Psoas muscle (tissue), 8 donors: ENCODE results near the gene LPGAT1. TPM values are rescaled to one million over a fixed set of nuclear protein-coding genes. Genes with fewer than 3 reads are reported as not detected.

Experiments used
- ATAC-seq, 4 donors: fragments of 200-7000 bp; cut with Tn5 transposase; one replicate each; pipeline ENCODE4 v1.9.1; 2020; ENCODE audit warnings: moderate library complexity in 3 of 4, mild to moderate bottlenecking in 2 of 4
- DNase-seq, 2 donors: peaks; one replicate each; pipeline ENCODE4 v3.0.0-alpha.2; 2020
- H3K27ac ChIP-seq: fragments of 200-600 bp; one replicate; pipeline ENCODE4 v1.8.0; 2022
- H3K27me3 ChIP-seq, 3 donors: fragments of 200-600 bp in 1 of 3; one replicate each; pipeline versions ENCODE4 v1.6.1 to v1.8.0; 2013 to 2022; ENCODE audit warnings: low read length in 2 of 3, mild to moderate bottlenecking in 2 of 3, moderate library complexity in 1 of 3; ENCODE audit not compliant: insufficient read depth in 3 of 3
- H3K36me3 ChIP-seq, 2 donors: fragments of 200-600 bp in 1 of 2; one replicate each; pipeline versions ENCODE4 v1.6.1 to v1.8.0; 2013 to 2022; ENCODE audit warnings: low read depth in 1 of 2, mild to moderate bottlenecking in 1 of 2, moderate library complexity in 1 of 2; ENCODE audit not compliant: insufficient read depth in 1 of 2
- H3K4me1 ChIP-seq: fragments of 200-600 bp; one replicate; pipeline ENCODE4 v1.8.0; 2022
- H3K4me3 ChIP-seq: fragments of 200-600 bp; one replicate; pipeline ENCODE4 v1.8.0; 2022; ENCODE audit warnings: mild to moderate bottlenecking
- H3K9me3 ChIP-seq: fragments of 200-600 bp; one replicate; pipeline ENCODE4 v1.8.0; 2022
- CTCF ChIP-seq: fragments of 200-600 bp; IDR thresholded peaks from one replicate; pipeline ENCODE4 v1.8.0; 2022; ENCODE audit warnings: antibody characterized with exemption
- WGBS, 3 donors: extraction: QIAGEN DNeasy Blood & Tissue Kit; methylation state at CpG; one replicate each; pipeline versions ENCODE4 v1.1.6 to v1.1.7; 2013; 5-methylcytosine and 5-hydroxymethylcytosine counted together
- intact Hi-C, 2 donors: fragments of 100-400 bp; cut with DNase I; formaldehyde crosslinking; loops; one replicate each; pipeline versions ENCODE4 v1.11.0 to v1.14.2; 2022
- polyA plus RNA-seq, 3 donors: library from polyadenylated mRNA; stranded (reverse); fragments of 200-250 nt; gene quantifications; one replicate each; pipeline ENCODE4 v1.2.3, GENCODE V29; 2013
- total RNA-seq, 4 donors: library from RNA; stranded (reverse); fragmentation: NEBNext Ultra II Directional in 2 of 4; extraction: Animal tissue kit (Norgen Biotek cat#: 25700) in 2 of 4; gene quantifications; one replicate each; pipeline versions ENCODE4 v1.2.1 to v1.2.4, GENCODE V29; 2021 to 2023
- donor health status: healthy with polysubstance abuse.
- donor health status: DM: no; HTN: no; CAD: no; lungs with moderate emphysema.
- donor health status: Bipolar disorder and iron deficiency.
- donor health status: healthy.
- donor health status: DM: yes; HTN: yes; CAD: no.
- donor health status: DM: no; HTN: no; CAD: no.
- donor health status: DM: no; HTN: no; CAD: no.
- donor health status: DM: yes; HTN: yes; CAD: no.

LPGAT1 gene
- total and polyA plus RNA-seq, 7 donors: 6.2 to 26.2 (median 19.3) TPM

- 44 to 55% (median 45%) methylated on average over 11 of the region's 11 CpGs for WGBS, 3 donors
- no peak for ATAC-seq
- no peaks in the 10 kb centered on the region for H3K4me1 ChIP-seq
- no peak overlapping the region for H3K4me3 ChIP-seq
- no peak for TF ChIP-seq CTCF
- no peaks in the 10 kb centered on the region for H3K9me3 ChIP-seq
- no peak for DNase-seq
- intact Hi-C loops: no loop called here
- H3K27me3 ChIP-seq: no peaks in the 10 kb centered on the region
- H3K27ac ChIP-seq: no peak overlapping the region
- H3K36me3 ChIP-seq: no peaks in the 10 kb centered on the region
These were observed 126.6 kb downstream of the LPGAT1 start for GRCh38 chr1:211703812-211704537.

GRCh38 chr1:211701733-211702132, 128.8 kb downstream of the LPGAT1 start:
- Histone ChIP-seq H3K27me3 (no peaks in the 10 kb centered on the region), H3K4me3 (no peak overlapping the region), H3K9me3 (no peaks in the 10 kb centered on the region), H3K27ac (no peak overlapping the region), H3K4me1 (no peaks in the 10 kb centered on the region), H3K36me3 (no peaks in the 10 kb centered on the region)
- ATAC-seq: no peak
- no peak for TF ChIP-seq CTCF
- no peak for DNase-seq
- intact Hi-C loops: no loop called here
- WGBS, 3 donors: 96 to 97% (median 96%) methylated on average over 6 of the region's 6 CpGs

- intact Hi-C loops: loop anchor here in 1 of 2 donors (5.0 kb wide), 1 partner anchor 133 kb away; the partner anchor contains the start of gene LPGAT1
- Histone ChIP-seq H3K27me3 (no peaks in the 10 kb centered on the region), H3K4me3 (no peak overlapping the region), H3K4me1 (no peaks in the 10 kb centered on the region), H3K9me3 (no peaks in the 10 kb centered on the region), H3K27ac (no peak overlapping the region), H3K36me3 (no peaks in the 10 kb centered on the region)
- DNase-seq (no peak), ATAC-seq (no peak)
- no peak for TF ChIP-seq CTCF
- 78 to 83% (median 82%) methylated on average over 16 of the region's 16 CpGs for WGBS, 3 donors
These were observed 131.5 kb downstream of the LPGAT1 start for GRCh38 chr1:211699059-211699458.

GRCh38 chr1:211698161-211699026, 132.2 kb downstream of the LPGAT1 start:
- WGBS, 3 donors: 43 to 48% (median 43%) methylated on average over 28 to 29 of the region's 29 CpGs
- peak; percentile 68 to 71 for DNase-seq
- Histone ChIP-seq H3K27me3 (no peaks in the 10 kb centered on the region), H3K4me3 (no peak overlapping the region), H3K36me3 (no peaks in the 10 kb centered on the region), H3K27ac (no peak overlapping the region), H3K4me1 (no peaks in the 10 kb centered on the region), H3K9me3 (no peaks in the 10 kb centered on the region)
- intact Hi-C loops: loop anchor here in 1 of 2 donors (5.0 kb wide), 1 partner anchor 134 kb away; the partner anchor contains the start of gene LPGAT1
- peak; percentile 64 for TF ChIP-seq CTCF
- peak in 3 of 4 donors; percentile 61 to 70 (median 65) for ATAC-seq
